ENCODE data around the gene CST5.
"Not testable (repeated sequence)": the region's sequence is repeated elsewhere in the genome, so short reads cannot be mapped to it uniquely, and the experiment has no call there.

The CST5 gene

GRCh38 chr20:23841693-23842092 lies 37.9 kb downstream of the CST5 start:
- DNase-seq (ENCODE audit: low read depth) = no peak

- no peak for DNase-seq (ENCODE audit: low read depth)
These were observed 43.8 kb downstream of the CST5 start for GRCh38 chr20:23835716-23836115.

DNA sequence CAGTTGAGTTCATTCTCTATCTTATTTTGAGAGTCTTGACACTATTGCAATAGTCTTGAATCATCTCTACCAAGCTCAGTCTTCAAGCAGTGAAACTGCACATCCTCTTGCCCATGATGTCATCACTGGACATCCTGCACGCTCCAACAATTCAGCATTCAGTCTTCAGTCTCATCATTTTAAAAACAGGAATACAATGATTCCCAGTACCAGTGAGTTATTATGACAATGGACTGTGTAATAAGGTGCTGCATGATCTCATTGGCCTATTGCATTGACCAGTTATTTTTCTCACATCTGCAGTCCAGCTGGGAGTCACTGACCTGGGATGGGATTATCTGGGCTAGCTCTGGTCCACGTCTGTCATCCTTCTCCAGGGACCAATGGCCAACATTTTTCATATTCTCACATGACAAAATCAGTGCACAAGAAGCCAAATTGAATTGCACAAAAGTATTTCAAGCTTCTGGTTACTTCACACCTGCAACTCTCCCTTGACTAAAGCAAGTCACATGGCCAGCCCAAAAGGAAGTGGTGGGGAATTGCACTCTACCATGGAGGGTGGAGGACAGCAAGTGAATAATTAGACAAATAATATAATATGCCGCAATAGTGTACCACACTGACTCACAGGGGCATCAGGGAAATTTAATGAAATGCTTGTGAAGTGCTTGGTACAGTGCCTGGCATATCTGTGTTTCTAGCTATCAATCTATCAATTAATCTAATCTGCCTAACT lies 46.6 kb downstream of the CST5 start:
- no peak for DNase-seq (ENCODE audit: low read depth)

DNA sequence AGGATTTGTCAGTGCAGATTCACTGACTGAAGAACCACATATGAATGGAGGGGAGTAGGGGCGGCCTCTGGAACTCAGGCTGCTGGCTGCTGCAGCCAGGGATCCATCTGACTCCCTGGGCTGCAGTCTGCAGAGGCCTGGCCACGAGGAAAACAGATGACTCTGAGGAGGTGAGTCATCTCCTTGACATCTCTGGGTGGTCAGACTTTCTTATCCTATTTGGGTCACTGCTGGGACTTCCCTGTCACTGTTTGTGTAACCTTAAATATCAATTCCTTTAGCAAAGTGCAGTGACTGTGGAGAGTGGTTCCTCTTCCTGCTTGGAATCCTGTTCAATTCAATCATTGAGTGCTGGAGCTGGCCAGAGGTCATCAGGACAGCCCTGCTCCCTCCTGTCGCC lies 47.6 kb downstream of the CST5 start:
- DNase-seq (ENCODE audit: low read depth) = not testable (repeated sequence)

- no peak for DNase-seq (ENCODE audit: low read depth)
These were observed 53.0 kb downstream of the CST5 start, which contains the start of gene CST2 for GRCh38 chr20:23826541-23827021. Gene CST2 (minus strand): TSS chr20:23826729. CDS start chr20:23826660, 69 bp downstream.
